ENCODE data around the gene C20orf173.
"Not testable (repeated sequence)": the region's sequence is repeated elsewhere in the genome, so short reads cannot be mapped to it uniquely, and the experiment has no call there.

The C20orf173 gene

GRCh38 chr20:35517767-35518166 lies 11.7 kb downstream of the C20orf173 start:
- H3K9me3 ChIP-seq (ENCODE audit: control extremely low read depth in 1 of 5, control insufficient read depth in 4 of 5, insufficient read depth in 2 of 5, low read depth in 1 of 5, low read length in 4 of 5); H3K27me3 ChIP-seq (replicated peaks in 2 of 5; ENCODE audit: control insufficient read depth in 4 of 5, insufficient read depth in 5 of 5, low read length in 4 of 5); H3K27ac ChIP-seq (ENCODE audit: insufficient read depth in 1 of 2, low read depth in 1 of 2, low read length in 2 of 2, poor library complexity in 1 of 2, severe bottlenecking in 2 of 2); H3K4me1 ChIP-seq (ENCODE audit: control extremely low read depth in 1 of 4, control insufficient read depth in 4 of 4, insufficient read depth in 4 of 4, low read length in 3 of 4); DNase-seq; H3K4me3 ChIP-seq (ENCODE audit: control insufficient read depth in 1 of 7, extremely low read depth in 1 of 7, insufficient read depth in 4 of 7, low read depth in 2 of 7, low read length in 6 of 7): not testable (repeated sequence)
- H3K36me3 ChIP-seq (ENCODE audit: control insufficient read depth in 4 of 4, insufficient read depth in 4 of 4, low read length in 3 of 4), result peaks cover 4 to 21% (median 9%) of the 10 kb centered on the region in 4 experiments
- ChIA-PET POLR2A (interaction anchor here (0.5 to 0.6 kb wide), 2 partner anchors 241 to 398 kb away, joined by 3 to 5 read pairs; no protein-coding TSS in a partner anchor), CTCF (interaction anchor here (0.8 to 1.1 kb wide), 2 partner anchors 10 to 367 kb away, joined by 3 read pairs; no protein-coding TSS in a partner anchor)
- 100% methylated on average over 4 of the region's 5 CpGs for WGBS (ENCODE audit: insufficient coverage)

- ChIA-PET POLR2A (no interaction called here), CTCF (interaction anchor here (0.8 to 1.1 kb wide), 2 partner anchors 9 to 368 kb away, joined by 3 read pairs; no protein-coding TSS in a partner anchor)
- 100% methylated on average over 1 of the region's 1 CpG for WGBS (ENCODE audit: insufficient coverage)
These were observed 12.3 kb downstream of the C20orf173 start for GRCh38 chr20:35517125-35517524.

GRCh38 chr20:35515949-35516645 lies 13.4 kb downstream of the C20orf173 start:
- H3K4me1 ChIP-seq (ENCODE audit: control extremely low read depth in 1 of 4, control insufficient read depth in 4 of 4, insufficient read depth in 4 of 4, low read length in 3 of 4), result no peaks in the 10 kb centered on the region
- no CpG with 5 or more reads among the region's 3 CpGs for WGBS (ENCODE audit: insufficient coverage)
- H3K27ac ChIP-seq (ENCODE audit: insufficient read depth in 1 of 2, low read depth in 1 of 2, low read length in 2 of 2, poor library complexity in 1 of 2, severe bottlenecking in 2 of 2), result no peak overlapping the region
- H3K36me3 ChIP-seq (ENCODE audit: control insufficient read depth in 4 of 4, insufficient read depth in 4 of 4, low read length in 3 of 4), result peaks cover 4 to 37% (median 18%) of the 10 kb centered on the region in 4 experiments
- H3K9me3 ChIP-seq (ENCODE audit: control extremely low read depth in 1 of 5, control insufficient read depth in 4 of 5, insufficient read depth in 2 of 5, low read depth in 1 of 5, low read length in 4 of 5), result no peaks in the 10 kb centered on the region
- ChIA-PET POLR2A (no interaction called here), CTCF (interaction anchor here (0.8 to 1.2 kb wide), 2 partner anchors 18 to 224 kb away, joined by 3 read pairs; no protein-coding TSS in a partner anchor)
- no peaks in the 10 kb centered on the region for H3K27me3 ChIP-seq (replicated peaks in 2 of 5; ENCODE audit: control insufficient read depth in 4 of 5, insufficient read depth in 5 of 5, low read length in 4 of 5)
- no peak for DNase-seq
- H3K4me3 ChIP-seq (ENCODE audit: control insufficient read depth in 1 of 7, extremely low read depth in 1 of 7, insufficient read depth in 4 of 7, low read depth in 2 of 7, low read length in 6 of 7), result no peak overlapping the region

More at GRCh38 chr20:35517125-35517524, 12.3 kb downstream of the C20orf173 start:
- Histone ChIP-seq H3K27me3 (replicated peaks in 2 of 5; ENCODE audit: control insufficient read depth in 4 of 5, insufficient read depth in 5 of 5, low read length in 4 of 5) (no peaks in the 10 kb centered on the region), H3K9me3 (ENCODE audit: control extremely low read depth in 1 of 5, control insufficient read depth in 4 of 5, insufficient read depth in 2 of 5, low read depth in 1 of 5, low read length in 4 of 5) (no peaks in the 10 kb centered on the region), H3K36me3 (ENCODE audit: control insufficient read depth in 4 of 4, insufficient read depth in 4 of 4, low read length in 3 of 4) (peaks cover 4 to 27% (median 12%) of the 10 kb centered on the region in 4 experiments), H3K4me3 (ENCODE audit: control insufficient read depth in 1 of 7, extremely low read depth in 1 of 7, insufficient read depth in 4 of 7, low read depth in 2 of 7, low read length in 6 of 7) (no peak overlapping the region), H3K4me1 (ENCODE audit: control extremely low read depth in 1 of 4, control insufficient read depth in 4 of 4, insufficient read depth in 4 of 4, low read length in 3 of 4) (no peaks in the 10 kb centered on the region), H3K27ac (ENCODE audit: insufficient read depth in 1 of 2, low read depth in 1 of 2, low read length in 2 of 2, poor library complexity in 1 of 2, severe bottlenecking in 2 of 2) (no peak overlapping the region)
- no peak for DNase-seq

GRCh38 chr20:35515341-35515740 lies 14.1 kb downstream of the C20orf173 start:
- no peak for DNase-seq
- H3K4me1 ChIP-seq (ENCODE audit: control extremely low read depth in 1 of 4, control insufficient read depth in 4 of 4, insufficient read depth in 4 of 4, low read length in 3 of 4), result no peaks in the 10 kb centered on the region
- H3K36me3 ChIP-seq (ENCODE audit: control insufficient read depth in 4 of 4, insufficient read depth in 4 of 4, low read length in 3 of 4), result peaks cover 7 to 43% (median 22%) of the 10 kb centered on the region in 4 experiments
- CTCF ChIA-PET, result interaction anchor here (1.2 kb wide), 1 partner anchor 18 kb away, joined by 3 read pairs; no protein-coding TSS in a partner anchor
- POLR2A ChIA-PET, result no interaction called here
- no peaks in the 10 kb centered on the region for H3K27me3 ChIP-seq (replicated peaks in 2 of 5; ENCODE audit: control insufficient read depth in 4 of 5, insufficient read depth in 5 of 5, low read length in 4 of 5)
- 100% methylated on average over 4 of the region's 4 CpGs for WGBS (ENCODE audit: insufficient coverage)
- no peak overlapping the region for H3K27ac ChIP-seq (ENCODE audit: insufficient read depth in 1 of 2, low read depth in 1 of 2, low read length in 2 of 2, poor library complexity in 1 of 2, severe bottlenecking in 2 of 2)
- H3K4me3 ChIP-seq (ENCODE audit: control insufficient read depth in 1 of 7, extremely low read depth in 1 of 7, insufficient read depth in 4 of 7, low read depth in 2 of 7, low read length in 6 of 7), result no peak overlapping the region
- H3K9me3 ChIP-seq (ENCODE audit: control extremely low read depth in 1 of 5, control insufficient read depth in 4 of 5, insufficient read depth in 2 of 5, low read depth in 1 of 5, low read length in 4 of 5), result no peaks in the 10 kb centered on the region

GRCh38 chr20:35514371-35514932 lies 15.0 kb downstream of the C20orf173 start:
- 95% methylated on average over 9 of the region's 11 CpGs for WGBS (ENCODE audit: insufficient coverage)
- peaks cover 7 to 52% (median 30%) of the 10 kb centered on the region in 4 experiments for H3K36me3 ChIP-seq (ENCODE audit: control insufficient read depth in 4 of 4, insufficient read depth in 4 of 4, low read length in 3 of 4)
- peak in 1 of 3 donors; percentile 5 for DNase-seq
- H3K27me3 ChIP-seq (replicated peaks in 2 of 5; ENCODE audit: control insufficient read depth in 4 of 5, insufficient read depth in 5 of 5, low read length in 4 of 5), result no peaks in the 10 kb centered on the region
- no peak overlapping the region for H3K4me3 ChIP-seq (ENCODE audit: control insufficient read depth in 1 of 7, extremely low read depth in 1 of 7, insufficient read depth in 4 of 7, low read depth in 2 of 7, low read length in 6 of 7)
- H3K9me3 ChIP-seq (ENCODE audit: control extremely low read depth in 1 of 5, control insufficient read depth in 4 of 5, insufficient read depth in 2 of 5, low read depth in 1 of 5, low read length in 4 of 5), result no peaks in the 10 kb centered on the region
- CTCF ChIA-PET, result interaction anchor here (1.5 to 2.6 kb wide), 2 partner anchors 11 to 51 kb away, joined by 4 to 12 read pairs; no protein-coding TSS in a partner anchor
- H3K27ac ChIP-seq (ENCODE audit: insufficient read depth in 1 of 2, low read depth in 1 of 2, low read length in 2 of 2, poor library complexity in 1 of 2, severe bottlenecking in 2 of 2), result no peak overlapping the region
- no peaks in the 10 kb centered on the region for H3K4me1 ChIP-seq (ENCODE audit: control extremely low read depth in 1 of 4, control insufficient read depth in 4 of 4, insufficient read depth in 4 of 4, low read length in 3 of 4)
- POLR2A ChIA-PET, result no interaction called here

GRCh38 chr20:35511814-35512420 lies 17.5 kb downstream of the C20orf173 start:
- peak; percentile 13 to 21 (median 16) for DNase-seq
- H3K36me3 ChIP-seq (ENCODE audit: control insufficient read depth in 4 of 4, insufficient read depth in 4 of 4, low read length in 3 of 4), result peaks cover 9 to 75% (median 46%) of the 10 kb centered on the region in 4 experiments
- no peak overlapping the region for H3K4me3 ChIP-seq (ENCODE audit: control insufficient read depth in 1 of 7, extremely low read depth in 1 of 7, insufficient read depth in 4 of 7, low read depth in 2 of 7, low read length in 6 of 7)
- no peaks in the 10 kb centered on the region for H3K27me3 ChIP-seq (replicated peaks in 2 of 5; ENCODE audit: control insufficient read depth in 4 of 5, insufficient read depth in 5 of 5, low read length in 4 of 5)
- 100% methylated on average over 1 of the region's 2 CpGs for WGBS (ENCODE audit: insufficient coverage)
- no peaks in the 10 kb centered on the region for H3K4me1 ChIP-seq (ENCODE audit: control extremely low read depth in 1 of 4, control insufficient read depth in 4 of 4, insufficient read depth in 4 of 4, low read length in 3 of 4)
- H3K27ac ChIP-seq (ENCODE audit: insufficient read depth in 1 of 2, low read depth in 1 of 2, low read length in 2 of 2, poor library complexity in 1 of 2, severe bottlenecking in 2 of 2), result no peak overlapping the region
- H3K9me3 ChIP-seq (ENCODE audit: control extremely low read depth in 1 of 5, control insufficient read depth in 4 of 5, insufficient read depth in 2 of 5, low read depth in 1 of 5, low read length in 4 of 5), result no peaks in the 10 kb centered on the region
- POLR2A ChIA-PET, result no interaction called here
- CTCF ChIA-PET, result interaction anchor here (1.3 to 2.6 kb wide), 4 partner anchors 9 to 372 kb away, joined by 4 to 12 read pairs (median 8); no protein-coding TSS in a partner anchor
